ENCODE results near the gene ASTN2. TPM values are rescaled to one million over a fixed set of nuclear protein-coding genes. Genes with fewer than 3 reads are reported as not detected.

The ASTN2 gene
- total RNA-seq, 1 donor from 2014 or later, result 10.0 TPM

- Mint-ChIP-seq H3K9me3 (ENCODE audit: unreplicated experiment) (no peaks in the 10 kb centered on the region), H3K4me3 (ENCODE audit: unreplicated experiment) (no peak overlapping the region), H3K27me3 (ENCODE audit: unreplicated experiment) (peaks cover 3% of the 10 kb centered on the region), H3K4me1 (ENCODE audit: unreplicated experiment) (peaks cover 6% of the 10 kb centered on the region), H3K36me3 (ENCODE audit: low read depth, unreplicated experiment) (no peaks in the 10 kb centered on the region), H3K27ac (ENCODE audit: unreplicated experiment) (no peak overlapping the region)
- no peak for TF ChIP-seq CTCF (IDR thresholded peaks at IDR 0.05; ENCODE audit: unreplicated experiment)
- no peak for DNase-seq (ENCODE audit: low spot score)
Observed at GRCh38 chr9:117418111-117418510, 3.3 kb upstream of the ASTN2 start.

GRCh38 chr9:117416856-117417255 lies 2.0 kb upstream of the ASTN2 start:
- no peak for TF ChIP-seq CTCF (IDR thresholded peaks at IDR 0.05; ENCODE audit: unreplicated experiment)
- H3K9me3 Mint-ChIP-seq (ENCODE audit: unreplicated experiment), result no peaks in the 10 kb centered on the region
- no peak overlapping the region for H3K4me3 Mint-ChIP-seq (ENCODE audit: unreplicated experiment)
- no peak overlapping the region for H3K27ac Mint-ChIP-seq (ENCODE audit: unreplicated experiment)
- peaks cover 6% of the 10 kb centered on the region for H3K27me3 Mint-ChIP-seq (ENCODE audit: unreplicated experiment)
- no peaks in the 10 kb centered on the region for H3K36me3 Mint-ChIP-seq (ENCODE audit: low read depth, unreplicated experiment)
- peaks cover 6% of the 10 kb centered on the region for H3K4me1 Mint-ChIP-seq (ENCODE audit: unreplicated experiment)
- DNase-seq (ENCODE audit: low spot score), result no peak

GRCh38 chr9:117415358-117415914 lies 579 bp upstream of the ASTN2 start:
- DNase-seq (ENCODE audit: low spot score), result peak; percentile 22
- Mint-ChIP-seq H3K27me3 (ENCODE audit: unreplicated experiment) (peaks cover 6% of the 10 kb centered on the region), H3K27ac (ENCODE audit: unreplicated experiment) (no peak overlapping the region), H3K4me3 (ENCODE audit: unreplicated experiment) (no peak overlapping the region), H3K9me3 (ENCODE audit: unreplicated experiment) (no peaks in the 10 kb centered on the region), H3K4me1 (ENCODE audit: unreplicated experiment) (peaks cover 8% of the 10 kb centered on the region), H3K36me3 (ENCODE audit: low read depth, unreplicated experiment) (no peaks in the 10 kb centered on the region)
- TF ChIP-seq CTCF (IDR thresholded peaks at IDR 0.05; ENCODE audit: unreplicated experiment), result no peak

- TF ChIP-seq CTCF (IDR thresholded peaks at IDR 0.05; ENCODE audit: unreplicated experiment), result no peak
- no peaks in the 10 kb centered on the region for H3K9me3 Mint-ChIP-seq (ENCODE audit: unreplicated experiment)
- DNase-seq (ENCODE audit: low spot score), result peak; percentile 46
- no peak overlapping the region for H3K27ac Mint-ChIP-seq (ENCODE audit: unreplicated experiment)
- no peaks in the 10 kb centered on the region for H3K36me3 Mint-ChIP-seq (ENCODE audit: low read depth, unreplicated experiment)
- peaks cover 6% of the 10 kb centered on the region for H3K27me3 Mint-ChIP-seq (ENCODE audit: unreplicated experiment)
- H3K4me3 Mint-ChIP-seq (ENCODE audit: unreplicated experiment), result peak overlapping the region; percentile 88
- H3K4me1 Mint-ChIP-seq (ENCODE audit: unreplicated experiment), result peaks cover 8% of the 10 kb centered on the region
Observed at GRCh38 chr9:117414220-117414905, 494 bp downstream of the ASTN2 start.
